Stimulated activated CD4-positive, alpha-beta T cell treated with anti-CD3 and anti-CD28 coated beads, Interleukin-12 subunit alpha, Interleukin-12 subunit beta, amount 100 ng/mL, for 24 hours (primary cell): ENCODE measurements around the gene SAMD4A.

ENCODE experiments used
- DNase-seq, 2 experiments: peaks; one replicate each; pipeline ENCODE4 v3.0.0-alpha.2; 2020; ENCODE audit warnings: low read depth in 2 of 2

Gene SAMD4A

GRCh38 chr14:54818201-54819133, 251.5 kb downstream of the SAMD4A start:
- no peak for DNase-seq

GRCh38 chr14:54822685-54823084, 255.8 kb downstream of the SAMD4A start:
- DNase-seq, result no peak

- DNase-seq, result no peak
These were observed 257.0 kb downstream of the SAMD4A start for GRCh38 chr14:54823757-54824549.

- DNase-seq, result no peak
These were observed 261.1 kb downstream of the SAMD4A start for GRCh38 chr14:54828037-54828436.

GRCh38 chr14:54829486-54830224, 262.7 kb downstream of the SAMD4A start:
- DNase-seq, result no peak

GRCh38 chr14:54830650-54831049, 263.7 kb downstream of the SAMD4A start:
- no peak for DNase-seq

- no peak for DNase-seq
These were observed 267.2 kb downstream of the SAMD4A start for GRCh38 chr14:54834081-54834480.

- DNase-seq, result no peak
These were observed 267.8 kb downstream of the SAMD4A start for GRCh38 chr14:54834727-54835126.

GRCh38 chr14:54836231-54836630, 269.3 kb downstream of the SAMD4A start:
- DNase-seq, result no peak

GRCh38 chr14:54837508-54838149, 270.7 kb downstream of the SAMD4A start:
- no peak for DNase-seq

- DNase-seq, result no peak
These were observed 272.1 kb downstream of the SAMD4A start for GRCh38 chr14:54838931-54839512.

- no peak for DNase-seq
These were observed 272.8 kb downstream of the SAMD4A start for GRCh38 chr14:54839701-54840119.

GRCh38 chr14:54840336-54840735, 273.4 kb downstream of the SAMD4A start:
- no peak for DNase-seq

GRCh38 chr14:54840798-54841197, 273.9 kb downstream of the SAMD4A start:
- no peak for DNase-seq
